GM21717 (cell line): ENCODE data around the gene RNF152.

ENCODE experiments used
- ATAC-seq: cut with Tn5 transposase; IDR thresholded peaks from one replicate; pipeline ENCODE4 v1.9.1; 2021; ENCODE audit warnings: mild to moderate bottlenecking, moderate library complexity; ENCODE audit not compliant: unreplicated experiment

The RNF152 gene

DNA sequence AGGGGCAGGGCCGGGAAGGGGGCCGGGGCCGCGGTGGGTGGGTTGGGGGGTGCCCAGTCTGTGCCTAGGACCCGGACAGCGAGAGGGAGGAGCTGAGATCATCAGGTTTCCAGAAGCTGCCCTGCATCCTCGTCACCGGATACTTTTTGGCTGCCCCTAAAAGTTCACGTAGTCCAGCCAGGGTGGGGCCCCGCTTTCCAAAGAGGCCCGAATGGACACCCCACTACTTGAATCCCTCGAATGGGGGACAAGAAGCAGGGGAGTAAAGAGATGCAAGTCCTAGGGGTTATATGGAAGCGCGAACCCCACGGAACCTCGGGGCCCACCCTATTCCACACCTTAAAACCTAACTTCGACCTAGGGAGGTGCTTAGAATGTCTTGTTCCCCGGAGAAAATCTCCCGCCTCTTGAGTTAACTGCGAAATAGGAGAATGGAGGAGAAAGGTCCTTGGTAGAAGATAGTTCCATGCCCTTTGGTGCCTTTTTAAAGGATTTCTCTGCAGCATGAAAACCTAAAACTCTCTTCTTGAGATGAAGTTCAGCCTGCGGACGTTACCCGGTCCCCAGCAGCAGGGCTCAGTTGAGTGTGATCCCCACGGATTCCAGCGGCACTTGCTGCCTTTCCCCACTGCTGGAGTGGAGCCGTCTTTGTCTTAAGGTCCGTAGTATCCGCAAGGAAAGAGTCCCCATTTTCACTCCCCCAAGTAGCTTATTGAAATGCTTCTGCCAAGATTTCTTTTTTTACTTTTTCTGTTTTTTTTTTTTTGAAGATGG, 2.1 kb upstream of the RNF152 start:
- no peak for ATAC-seq

DNA sequence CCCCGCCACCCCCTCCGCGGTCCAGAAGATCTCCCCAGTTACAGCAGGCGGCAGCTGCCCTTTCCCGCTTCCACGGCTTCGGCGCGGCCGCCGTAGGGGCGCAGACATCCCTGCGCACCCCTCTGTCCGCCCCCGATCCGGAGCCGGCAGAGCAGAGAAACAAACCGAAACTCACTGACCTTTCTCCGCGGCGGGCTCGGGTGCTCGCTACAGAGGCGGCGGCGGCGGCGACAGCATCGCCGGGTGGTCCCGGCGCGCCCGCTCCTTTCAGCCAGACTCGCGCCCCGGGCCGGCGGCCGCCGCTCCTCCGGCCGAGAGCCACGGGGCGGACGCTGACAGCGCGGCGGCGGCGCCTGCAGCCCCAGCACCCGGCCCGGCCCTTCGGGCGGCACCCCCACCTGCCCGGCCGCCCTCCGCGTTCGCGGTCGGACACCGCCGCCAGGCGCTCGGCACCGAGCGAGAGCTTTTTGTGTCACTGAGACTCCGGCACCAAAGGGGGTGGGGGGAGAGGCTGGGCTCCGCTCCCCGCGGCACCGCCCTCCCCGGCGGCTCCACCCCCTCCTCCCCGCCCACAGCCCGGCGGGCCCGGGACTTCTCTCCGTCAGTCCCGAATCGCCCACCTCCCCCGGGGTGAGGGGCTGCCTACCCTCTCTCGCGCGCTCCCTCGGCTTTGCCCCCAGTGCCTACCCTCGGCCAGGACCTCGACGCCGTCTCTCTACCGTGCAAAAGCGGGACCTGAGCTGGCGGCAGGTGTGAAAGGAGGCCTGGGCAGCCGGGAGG, 1.4 kb upstream of the RNF152 start:
- ATAC-seq = peak; percentile 83

GRCh38 chr18:61893309-61893970, 633 bp upstream of the RNF152 start:
- ATAC-seq = peak; percentile 28

DNA sequence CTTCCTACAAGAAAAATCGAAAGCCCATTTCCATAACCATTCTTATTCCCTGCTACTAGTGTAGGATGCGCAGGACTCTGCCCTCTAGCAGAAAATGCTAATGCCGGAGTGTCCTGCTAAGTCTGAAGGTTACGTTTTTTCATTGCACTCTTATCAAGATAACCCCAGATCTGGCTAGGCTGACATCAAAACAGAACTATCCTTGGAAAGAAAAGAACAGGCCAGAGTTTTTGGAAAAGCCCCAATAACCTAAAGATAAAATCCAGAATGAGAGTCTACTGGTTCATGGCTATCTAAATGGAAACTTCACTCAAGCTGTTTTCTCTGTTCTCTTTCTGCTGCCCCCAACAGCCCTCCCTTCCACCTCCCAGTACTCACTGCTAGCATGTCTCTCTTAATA, 913 bp downstream of the RNF152 start:
- ATAC-seq = no peak

DNA sequence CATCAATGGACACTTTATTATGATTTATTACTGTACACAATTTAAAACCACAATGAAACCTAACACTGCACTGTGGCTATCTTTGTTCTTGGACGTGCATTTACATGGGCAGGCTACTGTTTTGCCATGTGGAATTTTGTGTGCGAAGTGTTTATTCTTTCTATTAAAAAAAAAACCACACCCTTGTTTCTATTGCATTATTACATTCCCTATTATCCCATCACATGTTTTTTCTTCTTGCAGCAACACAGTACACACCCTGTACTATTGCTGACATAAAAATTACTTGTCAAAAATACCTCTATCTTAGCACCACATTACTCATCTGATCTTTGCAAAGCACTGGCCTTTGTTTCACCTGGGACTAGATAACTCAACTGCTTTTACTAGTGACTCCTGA, 1.5 kb downstream of the RNF152 start:
- no peak for ATAC-seq

- no peak for ATAC-seq
Observed at GRCh38 chr18:61890344-61890743, 2.5 kb downstream of the RNF152 start.

- ATAC-seq = no peak
Observed at GRCh38 chr18:61889541-61889940, 3.3 kb downstream of the RNF152 start.

GRCh38 chr18:61888622-61889021, 4.2 kb downstream of the RNF152 start:
- no peak for ATAC-seq

DNA sequence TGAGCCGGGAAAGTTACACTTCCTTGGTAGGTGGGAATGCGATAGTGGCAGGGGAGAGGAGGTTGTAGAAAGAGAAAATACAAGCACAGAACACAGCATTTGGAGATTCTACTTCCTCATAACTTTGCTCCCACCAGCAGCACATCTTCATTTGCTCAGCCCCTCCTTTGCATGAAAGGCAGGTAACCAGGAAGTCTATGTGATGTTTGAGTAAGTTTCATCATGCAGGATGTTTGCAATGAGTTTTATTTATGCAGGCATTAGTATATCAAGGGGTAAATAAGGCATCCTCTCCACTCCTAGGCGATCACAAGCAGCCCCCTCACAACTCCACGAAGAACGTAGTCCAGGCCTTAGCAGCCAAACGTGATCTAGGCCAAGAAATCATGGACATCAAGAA, 5.0 kb downstream of the RNF152 start:
- ATAC-seq = no peak

DNA sequence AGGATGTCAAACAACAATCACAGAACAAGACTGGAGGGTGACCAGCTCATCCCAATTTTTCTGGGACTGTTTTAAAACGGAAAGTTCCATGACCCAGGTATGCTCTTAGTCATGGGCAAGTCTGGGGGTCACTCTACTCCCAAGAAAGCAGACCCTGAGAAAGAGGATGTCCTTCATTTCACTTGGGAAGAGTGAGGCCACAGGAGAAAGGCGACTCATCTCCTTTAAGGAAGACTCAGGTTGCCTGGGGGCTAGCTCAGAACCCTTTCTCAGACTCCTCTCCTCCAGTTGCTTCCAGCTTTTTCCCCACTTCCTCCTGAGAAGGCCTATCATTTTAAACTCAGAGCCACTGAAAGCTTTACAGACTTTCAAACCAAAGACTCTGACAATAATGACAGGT, 9.3 kb downstream of the RNF152 start:
- no peak for ATAC-seq

DNA sequence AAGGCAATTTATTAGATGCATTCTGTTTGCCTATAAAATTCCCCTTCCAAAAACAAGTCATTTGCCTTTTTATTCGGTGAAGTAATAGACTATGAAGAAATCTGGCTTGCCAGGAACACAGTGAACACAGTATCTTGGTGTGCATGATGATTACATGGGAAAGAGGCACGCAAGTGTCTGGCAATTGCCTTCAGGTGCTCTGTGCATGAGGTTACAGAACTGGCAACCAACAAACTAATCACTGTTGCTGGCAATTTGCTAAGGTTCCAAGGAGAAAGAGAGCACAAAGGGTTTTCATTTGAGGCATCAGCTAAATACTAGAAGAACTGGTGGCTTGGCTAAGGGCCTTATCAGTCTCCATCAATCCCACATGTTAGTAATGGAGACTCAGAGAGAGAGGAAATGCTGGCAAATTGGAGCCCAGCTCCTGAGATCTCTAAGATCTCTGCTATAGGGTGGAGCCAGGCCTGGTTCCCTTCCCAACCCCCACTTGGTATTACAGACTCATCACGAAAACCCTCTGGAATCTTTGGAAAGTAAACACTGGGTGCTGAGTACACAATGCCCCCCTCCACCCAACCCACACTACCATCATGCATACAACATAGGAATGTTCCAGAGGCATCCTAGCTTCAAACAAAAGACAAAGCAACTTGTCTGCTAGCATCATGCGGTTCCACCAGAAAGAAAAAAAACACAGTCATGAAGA, 10.4 kb downstream of the RNF152 start:
- no peak for ATAC-seq

DNA sequence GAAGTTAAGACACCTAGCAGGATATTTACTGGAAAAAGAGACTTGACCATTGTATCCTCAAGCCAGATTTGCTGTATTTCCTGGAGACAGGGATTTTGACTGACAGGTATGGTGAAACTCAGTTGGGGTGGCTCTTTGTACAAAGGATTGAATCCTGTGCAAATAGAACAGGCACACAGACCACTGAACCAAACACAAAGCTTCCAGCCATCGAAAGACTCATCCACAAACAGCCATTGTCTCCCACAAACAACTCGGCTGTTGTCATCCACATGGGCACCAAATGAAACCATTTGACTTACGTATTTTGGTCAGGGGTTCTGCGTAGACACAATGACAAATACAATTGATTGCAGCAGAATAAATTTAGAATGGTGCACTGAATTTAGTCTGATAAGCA, 15.9 kb downstream of the RNF152 start:
- ATAC-seq = no peak

- no peak for ATAC-seq
Observed at GRCh38 chr18:61870151-61870550, 22.7 kb downstream of the RNF152 start.

DNA sequence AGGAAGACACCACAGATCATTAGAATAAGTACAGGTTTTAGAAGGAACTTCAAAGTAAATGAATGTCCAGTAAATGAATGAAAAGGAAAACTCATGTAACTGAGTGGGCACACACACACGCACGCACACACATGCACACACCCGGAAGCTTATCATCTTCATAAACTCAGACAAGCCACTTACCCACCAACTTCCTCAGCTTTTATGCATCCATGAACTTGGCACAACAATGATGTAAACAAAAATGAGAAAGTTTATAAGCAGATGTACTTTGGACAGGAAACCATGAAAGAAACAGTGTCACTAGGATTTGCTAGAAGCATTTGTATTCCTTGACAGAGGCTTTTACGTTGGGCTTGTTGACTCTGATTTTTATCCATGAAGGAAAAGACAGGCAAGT, 23.2 kb downstream of the RNF152 start:
- ATAC-seq = no peak

GRCh38 chr18:61865466-61866175, 27.2 kb downstream of the RNF152 start:
- ATAC-seq = no peak

- ATAC-seq = no peak
Observed at GRCh38 chr18:61861372-61861771, 31.4 kb downstream of the RNF152 start.

DNA sequence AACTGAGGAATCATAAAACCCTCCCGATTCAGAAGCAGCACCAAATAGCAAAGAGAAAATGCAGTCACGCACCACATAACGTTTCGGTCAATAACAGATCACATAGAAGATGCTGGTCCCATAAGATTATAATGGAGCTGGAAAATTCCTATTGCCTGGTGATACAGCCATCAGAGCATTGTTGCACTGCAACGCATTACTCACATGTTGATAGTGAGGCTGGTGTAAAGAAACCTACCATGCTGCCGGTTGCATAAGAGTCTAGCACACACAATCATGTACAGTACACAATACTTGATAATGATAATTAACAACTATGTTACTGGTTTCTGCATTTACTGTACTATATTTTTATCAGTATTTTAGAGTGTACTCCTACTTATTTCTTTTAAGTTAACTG, 32.5 kb downstream of the RNF152 start:
- ATAC-seq = no peak

- no peak for ATAC-seq
Observed at GRCh38 chr18:61859113-61859512, 33.7 kb downstream of the RNF152 start.

DNA sequence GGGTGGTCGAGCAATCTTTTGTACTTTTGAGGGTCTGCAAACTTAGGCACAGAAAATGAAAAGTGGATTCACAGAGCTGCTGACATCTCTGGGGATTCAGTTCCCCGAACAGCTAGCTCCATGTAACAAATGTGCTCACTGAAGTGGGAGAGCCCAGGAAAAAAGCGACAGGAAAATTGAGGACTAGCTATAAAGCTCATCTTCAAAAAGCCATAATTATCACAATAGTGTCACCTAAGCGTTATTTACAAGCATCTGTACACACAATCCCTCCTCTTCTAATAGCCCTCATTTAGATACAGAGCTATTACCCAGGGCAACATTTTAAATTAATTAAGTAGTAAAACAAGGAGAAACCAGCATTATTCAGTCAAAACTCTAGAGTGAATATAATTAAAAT, 36.1 kb downstream of the RNF152 start:
- ATAC-seq = no peak
